GM12878 (cell line): ENCODE measurements around the gene PRPF6. TPM values are rescaled to one million over a fixed set of nuclear protein-coding genes. Genes with fewer than 3 reads are reported as not detected.

Experiments used
- ASH2L ChIP-seq: fragments of 300-600, 200-600 bp; sonication (generic); IDR thresholded peaks from 2 replicates; pipeline ENCODE4 v1.6.1; 2017; ENCODE audit warnings: low read depth, mild to moderate bottlenecking, borderline replicate concordance
- CHD2 ChIP-seq: IDR thresholded peaks from 2 replicates; pipeline ENCODE4 v1.6.1; 2011; ENCODE audit warnings: low read depth, low read length, improper control_type of control experiment, borderline replicate concordance
- CREM ChIP-seq: IDR thresholded peaks from 2 replicates; pipeline ENCODE4 v1.6.1; 2014; ENCODE audit warnings: antibody characterized with exemption, low read depth
- E2F4 ChIP-seq: IDR thresholded peaks from 2 replicates; pipeline ENCODE4 v1.6.1; 2012; ENCODE audit warnings: low read depth, low read length, improper control_type of control experiment
- FOS ChIP-seq: IDR thresholded peaks from 3 replicates; pipeline ENCODE4 v1.6.1; 2011; ENCODE audit warnings: borderline replicate concordance; ENCODE audit not compliant: insufficient read length; ENCODE audit errors: extremely low read depth
- FOXK2 ChIP-seq: fragments of 450-650 bp; IDR thresholded peaks from 2 replicates; pipeline ENCODE4 v1.6.1; 2017; ENCODE audit warnings: mild to moderate bottlenecking, moderate library complexity
- GABPA ChIP-seq: IDR thresholded peaks from 2 replicates; pipeline ENCODE4 v1.6.1; 2014; ENCODE audit warnings: antibody characterized with exemption, low read depth, mild to moderate bottlenecking, inconsistent platforms
- KLF5 ChIP-seq: fragments of 450-650 bp; IDR thresholded peaks from 2 replicates; pipeline ENCODE4 v1.6.1; 2014; ENCODE audit warnings: mild to moderate bottlenecking; ENCODE audit not compliant: partially characterized antibody
- MLLT1 ChIP-seq: fragments of 450-650 bp; IDR thresholded peaks from 2 replicates; pipeline ENCODE4 v1.6.1; 2016; ENCODE audit warnings: mild to moderate bottlenecking
- NFIC ChIP-seq: IDR thresholded peaks from 2 replicates; pipeline ENCODE4 v1.6.1; 2012; ENCODE audit warnings: low read depth, mild to moderate bottlenecking, inconsistent platforms, low read length, moderate library complexity
- NFXL1 ChIP-seq: fragments of 450-650 bp; IDR thresholded peaks from 2 replicates; pipeline ENCODE4 v1.6.1; 2017; ENCODE audit warnings: antibody characterized with exemption, mild to moderate bottlenecking, borderline replicate concordance
- PBX3 ChIP-seq: IDR thresholded peaks from 2 replicates; pipeline ENCODE4 v1.6.1; 2011; ENCODE audit warnings: mild to moderate bottlenecking, low read depth, low read length, moderate library complexity; ENCODE audit not compliant: insufficient replicate concordance
- POLR2A ChIP-seq: IDR thresholded peaks from 2 replicates; pipeline ENCODE4 v1.6.1; 2011; ENCODE audit warnings: low read depth, mild to moderate bottlenecking, low read length
- POU2F2 ChIP-seq: IDR thresholded peaks from 3 replicates; pipeline ENCODE4 v1.6.1; 2011; ENCODE audit warnings: low read depth, mild to moderate bottlenecking, low read length, borderline replicate concordance
- SIX5 ChIP-seq: IDR thresholded peaks from 2 replicates; pipeline ENCODE4 v1.6.1; 2011; ENCODE audit warnings: mild to moderate bottlenecking, low read depth, low read length, moderate library complexity; ENCODE audit not compliant: severe bottlenecking
- SKIL ChIP-seq: fragments of 450-650 bp; IDR thresholded peaks from 2 replicates; pipeline ENCODE4 v1.6.1; 2017; ENCODE audit warnings: mild to moderate bottlenecking, low read depth, inconsistent platforms; ENCODE audit not compliant: poor library complexity, severe bottlenecking
- SMARCA5 ChIP-seq: fragments of 450-650 bp; IDR thresholded peaks from 2 replicates; pipeline ENCODE4 v1.6.1; 2017; ENCODE audit warnings: mild to moderate bottlenecking
- SP1 ChIP-seq: IDR thresholded peaks from one replicate; pipeline ENCODE4 v1.6.1; 2011; ENCODE audit warnings: low read depth, low read length
- TARDBP ChIP-seq: IDR thresholded peaks from 2 replicates; pipeline ENCODE4 v1.6.1; 2016; ENCODE audit warnings: borderline replicate concordance
- ZBTB40 ChIP-seq: fragments of 450-650 bp; IDR thresholded peaks from 2 replicates; pipeline ENCODE4 v1.6.1; 2016; ENCODE audit warnings: mild to moderate bottlenecking, moderate library complexity, borderline replicate concordance
- polyA plus RNA-seq, 11 experiments: library from polyadenylated mRNA; depleted of rRNA in 4 of 11; unstranded in 6 of 11; stranded (reverse) in 5 of 11; fragments of >200 nt; fragmentation: Nextera tagmentation in 4 of 11; fragmentation: Illumina TruSeq in 1 of 11; extraction: Ambion mirVana in 4 of 11; extraction: Trizol in 1 of 11; gene quantifications; 1 replicate in 1 of 11; 2 replicates in 10 of 11; pipeline versions ENCODE4 v1.2.1 to v1.2.3, GENCODE V29; 2011 to 2016; ENCODE audit warnings: inconsistent platforms in 2 of 11, missing spikeins in 2 of 11, low read depth in 1 of 11
- total RNA-seq, 4 experiments: library from RNA; depleted of rRNA in 3 of 4; stranded (reverse); fragments of >200 nt in 3 of 4; fragmentation: Illumina TruSeq in 1 of 4; extraction: Trizol in 1 of 4; gene quantifications; 2 replicates each; pipeline versions ENCODE4 v1.2.1 to v1.2.3, GENCODE V29; 2013 to 2021

PRPF6 gene
- total and polyA plus RNA-seq, 10 of the 15 experiments (the other 5 are each of a cell fraction or from before 2014, with no cell fraction given), result 5.0 to 102 (median 71.3) TPM

- TF ChIP-seq MLLT1 (peak; percentile 49), POU2F2 (peak; percentile 39; the same call in 1 of the 3 replicates), PBX3 (no peak), CHD2 (peak; percentile 88), ASH2L (no peak), GABPA (no peak), CREM (peak; percentile 94), ZBTB40 (no peak), POLR2A (peak; percentile 67), TARDBP (peak; percentile 99), SMARCA5 (0 out of 2 replicates have a peak, but pooled peaks have one; percentile 35), SP1 (peak; percentile 24), NFXL1 (no peak), E2F4 (peak; percentile 28; the same call in 1 of the 2 replicates), FOXK2 (no peak), NFIC (no peak), SKIL (no peak), KLF5 (no peak), SIX5 (peak; percentile 100), FOS (no peak)
Measured at GRCh38 chr20:64062596-64063388, 81.9 kb downstream of the PRPF6 start, which contains the start of gene TCEA2 (continued).
